GM23338 (cell line): Measurements from ENCODE around the gene UBXN10. TPM values are rescaled to one million over a fixed set of nuclear protein-coding genes. Genes with fewer than 3 reads are reported as not detected.

ENCODE experiments used
- ATAC-seq: fragments of 200-7000 bp; cut with Tn5 transposase; 3 replicates; pipeline ENCODE4 v1.9.1; 2020
- DNase-seq: peaks from one replicate; pipeline ENCODE4 v3.0.0-alpha.2; 2015; ENCODE audit warnings: low spot score
- H2AFZ ChIP-seq: fragments of 200-600 bp; sonication (generic); 2 replicates; pipeline ENCODE4 v1.8.0; 2016; ENCODE audit warnings: antibody characterized with exemption, mild to moderate bottlenecking, moderate library complexity
- H3F3A ChIP-seq: fragments of 200-600 bp; sonication (generic); replicated peaks from 2 replicates; pipeline ENCODE4 v1.8.0; 2017; ENCODE audit warnings: antibody characterized with exemption, mixed run types, low read depth
- H3K27ac ChIP-seq: fragments of 200-600 bp; sonication (generic); 2 replicates; pipeline ENCODE4 v1.6.1; 2016; ENCODE audit warnings: low read depth
- H3K27me3 ChIP-seq: fragments of 200-600 bp; sonication (generic); 2 replicates; pipeline ENCODE4 v1.8.0; 2016; ENCODE audit warnings: mild to moderate bottlenecking, mixed run types, moderate library complexity; ENCODE audit not compliant: insufficient read depth
- H3K36me3 ChIP-seq: fragments of 200-600 bp; sonication (generic); 2 replicates; pipeline ENCODE4 v1.8.0; 2016; ENCODE audit warnings: mild to moderate bottlenecking; ENCODE audit not compliant: insufficient read depth
- H3K4me1 ChIP-seq: fragments of 200-600 bp; sonication (generic); 2 replicates; pipeline ENCODE4 v1.8.0; 2016; ENCODE audit warnings: mild to moderate bottlenecking, moderate library complexity; ENCODE audit not compliant: insufficient read depth
- H3K4me2 ChIP-seq: fragments of 200-600 bp; sonication (generic); 2 replicates; pipeline ENCODE4 v1.7.1; 2017; ENCODE audit warnings: mixed run types
- H3K4me3 ChIP-seq: fragments of 200-600 bp; sonication (generic); 2 replicates; pipeline ENCODE4 v1.6.1; 2016; ENCODE audit warnings: mixed run types
- H3K79me2 ChIP-seq: fragments of 200-600 bp; sonication (generic); replicated peaks from 2 replicates; pipeline ENCODE4 v1.8.0; 2017; ENCODE audit warnings: mild to moderate bottlenecking; ENCODE audit not compliant: insufficient read depth
- H3K9me2 ChIP-seq: fragments of 200-600 bp; sonication (generic); 2 replicates; pipeline ENCODE4 v1.8.0; 2017; ENCODE audit not compliant: insufficient read depth
- H4K20me1 ChIP-seq: fragments of 200-600 bp; sonication (generic); replicated peaks from 2 replicates; pipeline ENCODE4 v1.8.0; 2017; ENCODE audit warnings: mild to moderate bottlenecking; ENCODE audit not compliant: insufficient read depth
- H3K27ac Mint-ChIP-seq: 2 replicates; pipeline ENCODE4 v1.8.0; 2020; ENCODE audit warnings: inconsistent platforms, mild to moderate bottlenecking, moderate library complexity, mixed read lengths
- H3K27me3 Mint-ChIP-seq: 3 replicates; pipeline ENCODE4 v1.8.0; 2022; ENCODE audit warnings: low read depth, mild to moderate bottlenecking, moderate library complexity, mixed read lengths, inconsistent platforms; ENCODE audit not compliant: insufficient read depth, poor library complexity
- H3K36me3 Mint-ChIP-seq: 3 replicates; pipeline ENCODE4 v1.8.0; 2021; ENCODE audit warnings: low read depth, mild to moderate bottlenecking, inconsistent platforms, moderate library complexity, mixed read lengths
- H3K4me1 Mint-ChIP-seq: 3 replicates; pipeline ENCODE4 v1.8.0; 2020; ENCODE audit warnings: mild to moderate bottlenecking, inconsistent platforms, mixed read lengths
- H3K4me3 Mint-ChIP-seq: 3 replicates; pipeline ENCODE4 v1.8.0; 2021; ENCODE audit warnings: moderate library complexity, mild to moderate bottlenecking, inconsistent platforms, mixed read lengths
- H3K9me3 Mint-ChIP-seq: 3 replicates; pipeline ENCODE4 v1.8.0; 2020; ENCODE audit warnings: moderate library complexity, mild to moderate bottlenecking, inconsistent platforms, mixed read lengths
- CREB1 ChIP-seq: fragments of 250-450 bp; sonication (Bioruptor Pico); IDR thresholded peaks from 2 replicates; pipeline ENCODE4 v1.5.0; 2020; ENCODE audit warnings: low read depth, mild to moderate bottlenecking, moderate library complexity
- CTCF ChIP-seq, 2 experiments: fragments of 200-600 bp in 1 of 2; sonication (generic) in 1 of 2; conservative IDR thresholded peaks; 2 replicates each; pipeline versions ENCODE4 v1.5.1 to v1.6.1; 2016 to 2017; ENCODE audit warnings: antibody characterized with exemption in 2 of 2, low read depth in 2 of 2, mild to moderate bottlenecking in 2 of 2, moderate library complexity in 1 of 2
- EZH2 ChIP-seq: fragments of 200-600 bp; sonication (generic); IDR thresholded peaks from one replicate; pipeline ENCODE4 v1.8.0; 2017; ENCODE audit warnings: antibody characterized with exemption, mild to moderate bottlenecking, low read depth; ENCODE audit not compliant: unreplicated experiment
- EZH2phosphoT487 ChIP-seq: fragments of 200-600 bp; sonication (generic); IDR thresholded peaks from one replicate; pipeline ENCODE4 v1.8.1; 2018; ENCODE audit warnings: antibody characterized with exemption; ENCODE audit not compliant: unreplicated experiment
- JUNB ChIP-seq: IDR thresholded peaks from one replicate; pipeline ENCODE4 v1.6.1; 2016; ENCODE audit warnings: antibody characterized with exemption; ENCODE audit not compliant: unreplicated experiment
- NANOG ChIP-seq: IDR thresholded peaks from 2 replicates; pipeline ENCODE4 v1.6.1; 2016; ENCODE audit warnings: antibody characterized with exemption, borderline replicate concordance
- POLR2AphosphoS5 ChIP-seq: IDR thresholded peaks from 2 replicates; pipeline ENCODE4 v1.6.1; 2016; ENCODE audit warnings: antibody characterized with exemption, low read depth
- REST ChIP-seq: IDR thresholded peaks from one replicate; pipeline ENCODE4 v1.6.1; 2018; ENCODE audit warnings: antibody characterized with exemption; ENCODE audit not compliant: unreplicated experiment
- STAT1 ChIP-seq: IDR thresholded peaks from one replicate; pipeline ENCODE4 v1.6.1; 2016; ENCODE audit warnings: antibody characterized with exemption; ENCODE audit not compliant: unreplicated experiment
- ZNF114 ChIP-seq: fragments of 250-450 bp; sonication (Bioruptor Pico); IDR thresholded peaks from 2 replicates; pipeline ENCODE4 v1.5.0; 2020; ENCODE audit warnings: mild to moderate bottlenecking, moderate library complexity
- ZNF462 ChIP-seq: fragments of 250-450 bp; sonication (Bioruptor Pico); IDR thresholded peaks from 2 replicates; pipeline ENCODE4 v1.5.0; 2020; ENCODE audit warnings: mild to moderate bottlenecking, moderate library complexity
- polyA plus RNA-seq: library from polyadenylated mRNA; unstranded; fragments of >200 nt; fragmentation: Nextera tagmentation; extraction: Ambion mirVana; gene quantifications from 2 replicates; pipeline ENCODE4 v1.2.1, GENCODE V29; 2016
- total RNA-seq: library from RNA; depleted of rRNA; stranded (reverse); fragments of >200 nt; shearing (Covaris generic); gene quantifications from 2 replicates; pipeline ENCODE4 v1.2.3, GENCODE V29; 2014

Gene UBXN10
- total and polyA plus RNA-seq, 2 experiments from 2014 or later: 0.27 to 0.69 TPM

- TF ChIP-seq ZNF462 (no peak), ZNF114 (CRISPR knock-in tag) (no peak)
Measured at GRCh38 chr1:20141001-20141400, 44.9 kb upstream of the UBXN10 start (continued).

GRCh38 chr1:20141466-20141865 is 44.4 kb upstream of the UBXN10 start:
- Histone ChIP-seq H3K9me2 (no peaks in the 10 kb centered on the region), H3K79me2 (no peaks in the 10 kb centered on the region), H3K36me3 (no peaks in the 10 kb centered on the region), H3F3A (no peaks in the 10 kb centered on the region), H3K4me1 (no peaks in the 10 kb centered on the region), H2AFZ (no peak overlapping the region), H3K4me3 (no peak overlapping the region), H3K27me3 (no peaks in the 10 kb centered on the region), H3K4me2 (no peak overlapping the region), H3K27ac (no peak overlapping the region), H4K20me1 (no peaks in the 10 kb centered on the region)
- peaks cover 4% of the 10 kb centered on the region; the same call in 1 of the 3 replicates for H3K36me3 Mint-ChIP-seq
- H3K9me3 Mint-ChIP-seq: peaks cover 7% of the 10 kb centered on the region; the same call in 2 of the 3 replicates
- H3K4me1 Mint-ChIP-seq: no peaks in the 10 kb centered on the region
- DNase-seq (no peak), ATAC-seq (no peak)
- H3K27ac Mint-ChIP-seq: no peak overlapping the region
- no peak overlapping the region for H3K4me3 Mint-ChIP-seq
- peaks cover 3% of the 10 kb centered on the region for H3K27me3 Mint-ChIP-seq
- no peak for TF ChIP-seq EZH2
- TF ChIP-seq STAT1: no peak
- TF ChIP-seq JUNB: no peak
- no peak for TF ChIP-seq POLR2AphosphoS5
- no peak for TF ChIP-seq EZH2phosphoT487
- no peak for TF ChIP-seq NANOG
- no peak for TF ChIP-seq CTCF (conservative IDR thresholded peaks at IDR 0.05; ENCODE audit: low read depth in 2 of 2)
- TF ChIP-seq CREB1 (CRISPR knock-in tag): no peak
- no peak for TF ChIP-seq REST
